ES-I3 (cell line): Measurements from ENCODE around the gene CERS6.

Source experiments
- H3K36me3 ChIP-seq: 2 replicates; pipeline ENCODE4 v1.6.1; 2013; ENCODE audit warnings: mild to moderate bottlenecking, low read length, control low read depth, moderate library complexity; ENCODE audit not compliant: insufficient read depth
- H3K4me1 ChIP-seq: 2 replicates; pipeline ENCODE4 v1.6.1; 2013; ENCODE audit warnings: mild to moderate bottlenecking, control low read depth, low read length; ENCODE audit not compliant: insufficient read depth
- H3K9ac ChIP-seq: 2 replicates; pipeline ENCODE4 v1.6.1; 2013; ENCODE audit warnings: low read depth, mild to moderate bottlenecking, low read length, moderate library complexity
- H3K9me3 ChIP-seq: 2 replicates; pipeline ENCODE4 v1.6.1; 2013; ENCODE audit warnings: mild to moderate bottlenecking, low read length, moderate library complexity; ENCODE audit not compliant: control insufficient read depth, insufficient read depth

Gene CERS6

GRCh38 chr2:168671932-168672331, 215.9 kb downstream of the CERS6 start:
- no peaks in the 10 kb centered on the region; the same call in 1 of the 2 replicates for H3K36me3 ChIP-seq
- no peaks in the 10 kb centered on the region for H3K4me1 ChIP-seq
- no peaks in the 10 kb centered on the region for H3K9me3 ChIP-seq
- H3K9ac ChIP-seq = no peak overlapping the region

GRCh38 chr2:168673265-168674189, 217.5 kb downstream of the CERS6 start:
- no peaks in the 10 kb centered on the region; the same call in 1 of the 2 replicates for H3K36me3 ChIP-seq
- H3K9me3 ChIP-seq = no peaks in the 10 kb centered on the region
- H3K9ac ChIP-seq = no peak overlapping the region
- H3K4me1 ChIP-seq = no peaks in the 10 kb centered on the region

- no peaks in the 10 kb centered on the region for H3K9me3 ChIP-seq
- no peak overlapping the region for H3K9ac ChIP-seq
Measured at GRCh38 chr2:168678153-168678853, 222.2 kb downstream of the CERS6 start.

GRCh38 chr2:168679081-168679480, 223.0 kb downstream of the CERS6 start:
- no peaks in the 10 kb centered on the region for H3K9me3 ChIP-seq
- no peaks in the 10 kb centered on the region for H3K4me1 ChIP-seq
- H3K9ac ChIP-seq = no peak overlapping the region
- H3K36me3 ChIP-seq = no peaks in the 10 kb centered on the region; the same call in 1 of the 2 replicates

More at GRCh38 chr2:168678153-168678853, 222.2 kb downstream of the CERS6 start:
- H3K4me1 ChIP-seq = no peaks in the 10 kb centered on the region
- no peaks in the 10 kb centered on the region; the same call in 1 of the 2 replicates for H3K36me3 ChIP-seq

GRCh38 chr2:168679741-168680310, 223.8 kb downstream of the CERS6 start:
- no peaks in the 10 kb centered on the region for H3K36me3 ChIP-seq
- no peaks in the 10 kb centered on the region for H3K9me3 ChIP-seq
- no peaks in the 10 kb centered on the region for H3K4me1 ChIP-seq
- no peak overlapping the region for H3K9ac ChIP-seq

GRCh38 chr2:168683996-168684395, 227.9 kb downstream of the CERS6 start:
- no peaks in the 10 kb centered on the region for H3K9me3 ChIP-seq
- no peaks in the 10 kb centered on the region for H3K36me3 ChIP-seq
- H3K4me1 ChIP-seq = no peaks in the 10 kb centered on the region
- H3K9ac ChIP-seq = no peak overlapping the region

- H3K4me1 ChIP-seq = no peaks in the 10 kb centered on the region
- no peaks in the 10 kb centered on the region for H3K36me3 ChIP-seq
- H3K9me3 ChIP-seq = no peaks in the 10 kb centered on the region
- no peak overlapping the region for H3K9ac ChIP-seq
Measured at GRCh38 chr2:168684921-168685599, 229.0 kb downstream of the CERS6 start.

GRCh38 chr2:168685600-168686451, 229.8 kb downstream of the CERS6 start:
- no peaks in the 10 kb centered on the region for H3K36me3 ChIP-seq
- H3K9me3 ChIP-seq = no peaks in the 10 kb centered on the region
- no peak overlapping the region for H3K9ac ChIP-seq
- no peaks in the 10 kb centered on the region for H3K4me1 ChIP-seq

- H3K36me3 ChIP-seq = no peaks in the 10 kb centered on the region
- H3K4me1 ChIP-seq = no peaks in the 10 kb centered on the region
- H3K9me3 ChIP-seq = no peaks in the 10 kb centered on the region
- H3K9ac ChIP-seq = no peak overlapping the region
Measured at GRCh38 chr2:168686452-168687191, 230.6 kb downstream of the CERS6 start.

- H3K4me1 ChIP-seq = no peaks in the 10 kb centered on the region
- H3K36me3 ChIP-seq = no peaks in the 10 kb centered on the region
- no peaks in the 10 kb centered on the region for H3K9me3 ChIP-seq
- no peak overlapping the region for H3K9ac ChIP-seq
Measured at GRCh38 chr2:168687314-168687713, 231.2 kb downstream of the CERS6 start.

GRCh38 chr2:168690381-168690885, 234.4 kb downstream of the CERS6 start:
- no peak overlapping the region for H3K9ac ChIP-seq
- no peaks in the 10 kb centered on the region for H3K36me3 ChIP-seq
- no peaks in the 10 kb centered on the region for H3K9me3 ChIP-seq
- H3K4me1 ChIP-seq = no peaks in the 10 kb centered on the region

- no peak overlapping the region for H3K9ac ChIP-seq
Measured at GRCh38 chr2:168691221-168691620, 235.1 kb downstream of the CERS6 start.

More at GRCh38 chr2:168691221-168691620, 235.1 kb downstream of the CERS6 start:
- Histone ChIP-seq H3K9me3 (no peaks in the 10 kb centered on the region), H3K4me1 (no peaks in the 10 kb centered on the region), H3K36me3 (no peaks in the 10 kb centered on the region)
